Neural progenitor cell (in vitro differentiated cells): ENCODE results near the gene MIR17HG. TPM values are rescaled to one million over a fixed set of nuclear protein-coding genes. Genes with fewer than 3 reads are reported as not detected.

Experiments
- DNase-seq: peaks from one replicate; pipeline ENCODE4 v3.0.0-alpha.2; 2016; ENCODE audit warnings: low spot score
- H2AFZ ChIP-seq: fragments of 200-600 bp; sonication (generic); replicated peaks from 2 replicates; pipeline ENCODE4 v1.6.1; 2016; ENCODE audit warnings: antibody characterized with exemption
- H3F3A ChIP-seq: fragments of 200-600 bp; sonication (generic); 2 replicates; pipeline ENCODE4 v1.6.1; 2016; ENCODE audit warnings: antibody characterized with exemption, low read depth
- H3K27ac ChIP-seq: fragments of 200-600 bp; sonication (generic); 2 replicates; pipeline ENCODE4 v1.5.1; 2016; ENCODE audit warnings: mild to moderate bottlenecking
- H3K27me3 ChIP-seq: fragments of 200-600 bp; sonication (generic); 2 replicates; pipeline ENCODE4 v1.6.1; 2016; ENCODE audit warnings: mild to moderate bottlenecking, moderate library complexity
- H3K36me3 ChIP-seq: fragments of 200-600 bp; sonication (generic); 2 replicates; pipeline ENCODE4 v1.5.1; 2016
- H3K4me1 ChIP-seq: fragments of 200-600 bp; sonication (generic); 2 replicates; pipeline ENCODE4 v1.6.1; 2016; ENCODE audit warnings: mixed run types
- H3K4me2 ChIP-seq: fragments of 200-600 bp; sonication (generic); 2 replicates; pipeline ENCODE4 v1.6.1; 2016
- H3K4me3 ChIP-seq: fragments of 200-600 bp; sonication (generic); 2 replicates; pipeline ENCODE4 v1.5.1; 2016
- H3K79me2 ChIP-seq: fragments of 200-600 bp; sonication (generic); 2 replicates; pipeline ENCODE4 v1.6.1; 2016; ENCODE audit warnings: low read depth
- H3K9ac ChIP-seq: fragments of 200-600 bp; sonication (generic); 2 replicates; pipeline ENCODE4 v1.6.1; 2016
- H3K9me3 ChIP-seq: fragments of 200-600 bp; sonication (generic); 2 replicates; pipeline ENCODE4 v1.5.1; 2016; ENCODE audit warnings: low read depth
- H4K20me1 ChIP-seq: fragments of 200-600 bp; sonication (generic); 2 replicates; pipeline ENCODE4 v1.6.1; 2016; ENCODE audit warnings: low read depth
- H3K27ac Mint-ChIP-seq: 3 replicates; pipeline ENCODE4 v1.8.0; 2021; ENCODE audit warnings: mixed read lengths
- H3K27me3 Mint-ChIP-seq: 2 replicates; pipeline ENCODE4 v1.8.0; 2022; ENCODE audit warnings: low read depth, mild to moderate bottlenecking, inconsistent platforms, moderate library complexity, mixed read lengths; ENCODE audit not compliant: insufficient read depth
- H3K36me3 Mint-ChIP-seq: 3 replicates; pipeline ENCODE4 v1.8.0; 2021; ENCODE audit warnings: mixed read lengths
- H3K4me1 Mint-ChIP-seq: 3 replicates; pipeline ENCODE4 v1.8.0; 2021; ENCODE audit warnings: mixed read lengths
- H3K4me3 Mint-ChIP-seq: 3 replicates; pipeline ENCODE4 v1.8.0; 2021; ENCODE audit warnings: mild to moderate bottlenecking, moderate library complexity, mixed read lengths
- H3K9me3 Mint-ChIP-seq: 3 replicates; pipeline ENCODE4 v1.8.0; 2020; ENCODE audit warnings: mixed read lengths
- CTCF ChIP-seq: fragments of 200-600 bp; sonication (generic); IDR thresholded peaks from 2 replicates; pipeline ENCODE4 v1.5.1; 2017; ENCODE audit warnings: antibody characterized with exemption, mild to moderate bottlenecking
- EZH2 ChIP-seq: fragments of 200-600 bp; sonication (generic); IDR thresholded peaks from 2 replicates; pipeline ENCODE4 v1.6.1; 2017; ENCODE audit warnings: antibody characterized with exemption, mild to moderate bottlenecking, moderate library complexity
- EZH2phosphoT487 ChIP-seq: fragments of 200-600 bp; sonication (generic); IDR thresholded peaks from 2 replicates; pipeline ENCODE4 v1.6.1; 2017; ENCODE audit warnings: antibody characterized with exemption
- total RNA-seq: library from RNA; depleted of rRNA; stranded (reverse); fragments of >200 nt; gene quantifications from 2 replicates; pipeline ENCODE4 v1.2.3, GENCODE V29; 2015; ENCODE audit warnings: low replicate concordance

The MIR17HG gene
- total RNA-seq, 1 donor from 2014 or later: 69.7 TPM

GRCh38 chr13:91370501-91370900 lies 23.0 kb downstream of the MIR17HG start:
- Histone ChIP-seq H3K27ac (no peak overlapping the region), H3F3A (peaks cover 4% of the 10 kb centered on the region), H3K9me3 (no peaks in the 10 kb centered on the region), H4K20me1 (no peaks in the 10 kb centered on the region), H2AFZ (no peak overlapping the region), H3K27me3 (no peaks in the 10 kb centered on the region), H3K79me2 (no peaks in the 10 kb centered on the region), H3K9ac (no peak overlapping the region), H3K4me3 (no peak overlapping the region), H3K36me3 (no peaks in the 10 kb centered on the region), H3K4me2 (no peak overlapping the region), H3K4me1 (no peaks in the 10 kb centered on the region)
- no peak overlapping the region for H3K4me3 Mint-ChIP-seq
- TF ChIP-seq EZH2: no peak
- TF ChIP-seq EZH2phosphoT487: no peak
- no peak for TF ChIP-seq CTCF
- no peaks in the 10 kb centered on the region for H3K27me3 Mint-ChIP-seq
- H3K36me3 Mint-ChIP-seq: peaks cover 2% of the 10 kb centered on the region
- no peak for DNase-seq
- H3K27ac Mint-ChIP-seq: no peak overlapping the region
- H3K9me3 Mint-ChIP-seq: no peaks in the 10 kb centered on the region
- no peaks in the 10 kb centered on the region for H3K4me1 Mint-ChIP-seq

GRCh38 chr13:91372911-91373310 lies 25.4 kb downstream of the MIR17HG start:
- Histone ChIP-seq H3K79me2 (no peaks in the 10 kb centered on the region), H3K9ac (no peak overlapping the region), H3K27ac (no peak overlapping the region), H2AFZ (no peak overlapping the region), H4K20me1 (no peaks in the 10 kb centered on the region), H3K36me3 (no peaks in the 10 kb centered on the region), H3K4me1 (no peaks in the 10 kb centered on the region), H3K4me3 (no peak overlapping the region), H3K4me2 (no peak overlapping the region), H3K9me3 (no peaks in the 10 kb centered on the region), H3F3A (no peaks in the 10 kb centered on the region), H3K27me3 (no peaks in the 10 kb centered on the region)
- TF ChIP-seq EZH2phosphoT487 (no peak), EZH2 (no peak), CTCF (no peak)
- no peaks in the 10 kb centered on the region for H3K36me3 Mint-ChIP-seq
- H3K27ac Mint-ChIP-seq: no peak overlapping the region
- DNase-seq: no peak
- H3K9me3 Mint-ChIP-seq: no peaks in the 10 kb centered on the region
- no peaks in the 10 kb centered on the region for H3K27me3 Mint-ChIP-seq
- H3K4me1 Mint-ChIP-seq: no peaks in the 10 kb centered on the region
- no peak overlapping the region for H3K4me3 Mint-ChIP-seq

DNA sequence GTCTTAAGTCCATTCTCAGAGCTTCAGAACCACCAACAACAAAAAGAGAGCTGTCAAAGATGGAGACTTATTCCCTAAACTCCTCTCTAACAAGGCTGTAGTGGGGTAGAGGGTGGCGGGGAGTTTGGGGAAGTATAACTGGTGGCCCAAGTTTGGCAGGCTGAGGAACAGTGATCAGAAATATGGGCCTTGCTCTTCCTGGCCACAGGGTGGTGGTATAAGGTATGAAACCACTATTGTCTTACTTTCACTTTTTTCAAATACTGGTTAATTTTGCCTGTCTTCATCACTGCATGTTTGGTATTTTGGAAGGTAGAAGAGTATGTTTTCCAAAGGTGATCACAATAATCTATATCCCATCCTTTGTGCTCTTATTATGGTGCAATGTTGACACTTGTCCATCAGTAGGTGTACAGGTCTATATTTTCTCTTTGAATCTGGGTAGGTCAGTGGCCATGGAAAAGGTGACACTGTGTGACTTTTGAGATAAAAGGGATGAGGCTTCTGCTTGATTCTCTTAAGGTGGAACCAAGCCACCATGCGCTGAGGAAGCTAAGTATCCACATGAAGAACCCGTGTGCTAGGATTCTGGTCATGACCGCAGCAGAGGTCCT lies 27.7 kb downstream of the MIR17HG start:
- no peak overlapping the region for H3K4me2 ChIP-seq
- H3K27ac Mint-ChIP-seq: no peak overlapping the region
- H3K36me3 ChIP-seq: no peaks in the 10 kb centered on the region
- no peak overlapping the region for H3K4me3 ChIP-seq
- no peaks in the 10 kb centered on the region for H3K9me3 Mint-ChIP-seq
- no peaks in the 10 kb centered on the region for H3K36me3 Mint-ChIP-seq
- H3K27me3 Mint-ChIP-seq: no peaks in the 10 kb centered on the region
- H2AFZ ChIP-seq: no peak overlapping the region
- no peaks in the 10 kb centered on the region for H3F3A ChIP-seq
- no peak overlapping the region for H3K4me3 Mint-ChIP-seq
- DNase-seq: no peak
- no peaks in the 10 kb centered on the region for H3K9me3 ChIP-seq
- no peak overlapping the region for H3K9ac ChIP-seq
- no peaks in the 10 kb centered on the region for H3K4me1 ChIP-seq
- no peaks in the 10 kb centered on the region for H4K20me1 ChIP-seq
- no peaks in the 10 kb centered on the region for H3K4me1 Mint-ChIP-seq
- no peaks in the 10 kb centered on the region for H3K27me3 ChIP-seq
- H3K79me2 ChIP-seq: no peaks in the 10 kb centered on the region
- H3K27ac ChIP-seq: no peak overlapping the region
- TF ChIP-seq EZH2 (no peak), CTCF (peak; percentile 56)
